ENCODE results near the gene KCNE1. TPM values are rescaled to one million over a fixed set of nuclear protein-coding genes. Genes with fewer than 3 reads are reported as not detected.
"Not testable (repeated sequence)": the region's sequence is repeated elsewhere in the genome, so short reads cannot be mapped to it uniquely, and the experiment has no call there.

The KCNE1 gene
- total RNA-seq, 1 donor from 2014 or later = 5.5 TPM

- intact Hi-C loops (cut with DNase I); ATAC-seq; DNase-seq (ENCODE audit: missing footprints): not testable (repeated sequence)
These were observed 55.8 kb downstream of the KCNE1 start for GRCh38 chr21:34456180-34456579.

- peak; percentile 75 for ATAC-seq
- intact Hi-C loops (cut with DNase I); DNase-seq (ENCODE audit: missing footprints): not testable (repeated sequence)
These were observed 56.4 kb downstream of the KCNE1 start for GRCh38 chr21:34455628-34456027.

GRCh38 chr21:34447018-34447417 lies 65.0 kb downstream of the KCNE1 start:
- peak; percentile 72 for ATAC-seq
- DNase-seq (ENCODE audit: missing footprints); intact Hi-C loops (cut with DNase I): not testable (repeated sequence)

- intact Hi-C loops (cut with DNase I); DNase-seq (ENCODE audit: missing footprints); ATAC-seq: not testable (repeated sequence)
These were observed 68.5 kb downstream of the KCNE1 start for GRCh38 chr21:34443486-34443885.

GRCh38 chr21:34429710-34430109 lies 82.3 kb downstream of the KCNE1 start:
- DNase-seq (ENCODE audit: missing footprints); ATAC-seq; intact Hi-C loops (cut with DNase I): not testable (repeated sequence)

GRCh38 chr21:34428441-34428840 lies 83.6 kb downstream of the KCNE1 start:
- DNase-seq (ENCODE audit: missing footprints); ATAC-seq; intact Hi-C loops (cut with DNase I): not testable (repeated sequence)

GRCh38 chr21:34427339-34427738 lies 84.7 kb downstream of the KCNE1 start:
- intact Hi-C loops (cut with DNase I); ATAC-seq; DNase-seq (ENCODE audit: missing footprints): not testable (repeated sequence)

GRCh38 chr21:34423805-34424204 lies 88.2 kb downstream of the KCNE1 start, which contains the start of gene SMIM34:
TSS of gene SMIM34 (minus strand) at chr21:34423951. CDS start at chr21:34423839, 112 bp downstream.
- DNase-seq (ENCODE audit: missing footprints); ATAC-seq; intact Hi-C loops (cut with DNase I): not testable (repeated sequence)

GRCh38 chr21:34417448-34418077 lies 94.4 kb downstream of the KCNE1 start:
- intact Hi-C loops (cut with DNase I); ATAC-seq; DNase-seq (ENCODE audit: missing footprints): not testable (repeated sequence)

GRCh38 chr21:34407294-34407693 lies 104.7 kb downstream of the KCNE1 start:
- DNase-seq (ENCODE audit: missing footprints); ATAC-seq; intact Hi-C loops (cut with DNase I): not testable (repeated sequence)

- intact Hi-C loops (cut with DNase I); DNase-seq (ENCODE audit: missing footprints); ATAC-seq: not testable (repeated sequence)
These were observed 105.3 kb downstream of the KCNE1 start for GRCh38 chr21:34406676-34407075.

- ATAC-seq; DNase-seq (ENCODE audit: missing footprints); intact Hi-C loops (cut with DNase I): not testable (repeated sequence)
These were observed 105.9 kb downstream of the KCNE1 start for GRCh38 chr21:34406102-34406501.

- DNase-seq (ENCODE audit: missing footprints); intact Hi-C loops (cut with DNase I); ATAC-seq: not testable (repeated sequence)
These were observed 106.3 kb downstream of the KCNE1 start for GRCh38 chr21:34405686-34406085.

- intact Hi-C loops (cut with DNase I); ATAC-seq; DNase-seq (ENCODE audit: missing footprints): not testable (repeated sequence)
These were observed 107.3 kb downstream of the KCNE1 start for GRCh38 chr21:34404742-34405141.

- ATAC-seq; intact Hi-C loops (cut with DNase I); DNase-seq (ENCODE audit: missing footprints): not testable (repeated sequence)
These were observed 111.5 kb downstream of the KCNE1 start for GRCh38 chr21:34400522-34400921.

Other genes with a start within 250 kb of the KCNE1 start
- not detected for gene KCNE2, start 148.2 kb downstream of the KCNE1 start, total RNA-seq
- 15.6 TPM for gene SMIM11, start 136.7 kb downstream of the KCNE1 start, total RNA-seq
- not detected for gene SMIM34, start 88.3 kb downstream of the KCNE1 start, total RNA-seq
- gene RCAN1, start 102.9 kb upstream of the KCNE1 start, total RNA-seq = 36.5 TPM
- gene CLIC6, start 156.8 kb upstream of the KCNE1 start, total RNA-seq = 6.8 TPM

Data from Right ventricle myocardium inferior (tissue), 1 donor.